K562 (cell line): ENCODE data around the gene SLC30A7. TPM values are rescaled to one million over a fixed set of nuclear protein-coding genes. Genes with fewer than 3 reads are reported as not detected.

Experiments
- BRCA1 ChIP-seq, 2 experiments: fragments of 450-650 bp in 1 of 2; sonication (generic) in 1 of 2; formaldehyde crosslinking in 1 of 2; IDR thresholded peaks; 2 replicates each; pipeline versions ENCODE4 v1.5.0 to v1.6.1; 2017 to 2020; ENCODE audit warnings: mild to moderate bottlenecking in 1 of 2, missing genetic modification reagents in 1 of 2
- FIP1L1 ChIP-seq: fragments of 200-400 bp; formaldehyde crosslinking; IDR thresholded peaks from 2 replicates; pipeline ENCODE4 v1.6.1; 2018; ENCODE audit warnings: mild to moderate bottlenecking, low read depth, low read length; ENCODE audit not compliant: poor library complexity, severe bottlenecking
- GTF3C2 ChIP-seq: IDR thresholded peaks from 3 replicates; pipeline ENCODE4 v1.6.1; 2011; ENCODE audit warnings: borderline replicate concordance, mild to moderate bottlenecking, moderate library complexity; ENCODE audit not compliant: insufficient read length; ENCODE audit errors: extremely low read depth
- HDAC8 ChIP-seq: fragments of 450-650 bp; IDR thresholded peaks from 2 replicates; pipeline ENCODE4 v1.6.1; 2016; ENCODE audit warnings: mild to moderate bottlenecking, missing genetic modification characterization, moderate library complexity, missing compliant biosample characterization
- HLTF ChIP-seq: fragments of 450-650 bp; IDR thresholded peaks from 2 replicates; pipeline ENCODE4 v1.6.1; 2016
- HMG20B ChIP-seq: fragments of 250-450 bp; sonication (Bioruptor Pico); IDR thresholded peaks from 2 replicates; pipeline ENCODE4 v1.5.0; 2021; ENCODE audit warnings: mild to moderate bottlenecking
- MCM7 ChIP-seq, 2 experiments: fragments of 450-650 bp; IDR thresholded peaks; 2 replicates each; pipeline ENCODE4 v1.6.1; 2016 to 2018
- MXD1 ChIP-seq: fragments of 250-450 bp; sonication (Bioruptor Pico); IDR thresholded peaks from 2 replicates; pipeline ENCODE4 v1.8.0; 2021; ENCODE audit warnings: borderline replicate concordance, mild to moderate bottlenecking, moderate library complexity; ENCODE audit not compliant: poor library complexity, severe bottlenecking
- NCOA6 ChIP-seq: fragments of 450-650 bp; IDR thresholded peaks from 2 replicates; pipeline ENCODE4 v1.6.1; 2017; ENCODE audit warnings: mild to moderate bottlenecking
- PURB ChIP-seq: sonication (generic); formaldehyde crosslinking; IDR thresholded peaks from 2 replicates; pipeline ENCODE4 v1.9.0; 2021; ENCODE audit warnings: low read depth, mild to moderate bottlenecking, missing genetic modification reagents
- REST ChIP-seq, 2 experiments: fragments of 450-650 bp; formaldehyde crosslinking in 1 of 2; IDR thresholded peaks; 2 replicates each; pipeline versions ENCODE4 v1.4.0 to v1.6.1; 2014 to 2020; ENCODE audit warnings: mild to moderate bottlenecking in 2 of 2, borderline replicate concordance in 1 of 2, low read depth in 1 of 2
- SOX6 ChIP-seq: fragments of 450-650 bp; IDR thresholded peaks from 2 replicates; pipeline ENCODE4 v1.6.1; 2014; ENCODE audit warnings: mild to moderate bottlenecking
- ZFP36 ChIP-seq: fragments of 150-350 bp; IDR thresholded peaks from 2 replicates; pipeline ENCODE4 v1.6.1; 2018; ENCODE audit warnings: low read length, low read depth; ENCODE audit not compliant: partially characterized antibody
- ZKSCAN3 ChIP-seq: fragments of 250-450 bp; sonication (Bioruptor Pico); IDR thresholded peaks from 2 replicates; pipeline ENCODE4 v1.4.0; 2020
- ZNF124 ChIP-seq: sonication (generic); formaldehyde crosslinking; IDR thresholded peaks from 2 replicates; pipeline ENCODE4 v1.8.1; 2022; ENCODE audit warnings: missing genetic modification reagents
- ZNF174 ChIP-seq: fragments of 250-450 bp; sonication (Bioruptor Pico); IDR thresholded peaks from 2 replicates; pipeline ENCODE4 v1.4.0; 2020; ENCODE audit warnings: mild to moderate bottlenecking
- ZNF695 ChIP-seq: fragments of 450-650 bp; formaldehyde crosslinking; IDR thresholded peaks from 2 replicates; pipeline ENCODE4 v1.4.0; 2020; ENCODE audit warnings: mild to moderate bottlenecking, moderate library complexity
- polyA plus RNA-seq, 8 experiments: library from polyadenylated mRNA; depleted of rRNA in 4 of 8; stranded (reverse) in 5 of 8; unstranded in 3 of 8; fragments of >200 nt; fragmentation: Nextera tagmentation in 2 of 8; fragmentation: Illumina TruSeq in 1 of 8; extraction: Ambion mirVana in 2 of 8; extraction: Trizol in 1 of 8; gene quantifications; 2 replicates each; pipeline versions ENCODE4 v1.2.1 to v1.2.3, GENCODE V29; 2011 to 2014; ENCODE audit warnings: inconsistent platforms in 1 of 8, missing spikeins in 1 of 8
- total RNA-seq, 7 experiments: library from RNA; depleted of rRNA in 6 of 7; stranded (reverse); fragments of >200 nt in 6 of 7; fragmentation: Illumina TruSeq in 2 of 7; extraction: Trizol in 2 of 7; gene quantifications; 2 replicates each; pipeline versions ENCODE4 v1.2.1 to v1.2.3, GENCODE V29; 2011 to 2021; ENCODE audit warnings: low replicate concordance in 1 of 7

Gene SLC30A7
- total and polyA plus RNA-seq, 9 of the 15 experiments (the other 6 are each of a cell fraction or from before 2014, with no cell fraction given) = 3.5 to 17.1 (median 7.2) TPM

- TF ChIP-seq FIP1L1 (no peak), GTF3C2 (no peak), HLTF (no peak), ZNF174 (CRISPR knock-in tag) (no peak), HDAC8 (0 out of 2 replicates have a peak, but pooled peaks have one; percentile 39), ZNF124 (CRISPR knock-in tag) (no peak), REST (IDR thresholded peaks at IDR 0.05; ENCODE audit: borderline replicate concordance) (no peak), REST (CRISPR knock-in tag; IDR thresholded peaks at IDR 0.05; ENCODE audit: low read depth) (peak; percentile 51; the same call in 1 of the 2 replicates), HMG20B (CRISPR knock-in tag) (no peak), ZFP36 (peak; percentile 14), SOX6 (0 out of 2 replicates have a peak, but pooled peaks have one; percentile 28), ZNF695 (no peak), MXD1 (CRISPR knock-in tag) (no peak), ZKSCAN3 (CRISPR knock-in tag) (no peak), PURB (CRISPR knock-in tag) (no peak), NCOA6 (no peak), MCM7 (IDR thresholded peaks at IDR 0.05) (no peak), BRCA1 (IDR thresholded peaks at IDR 0.05) (no peak), BRCA1 (CRISPR knock-in tag; IDR thresholded peaks at IDR 0.05) (no peak)
Observed at GRCh38 chr1:101025657-101026429, 130.0 kb downstream of the SLC30A7 start, which contains the start of gene DPH5 (continued).
